ENCODE results near the gene RASGRP4. TPM values are rescaled to one million over a fixed set of nuclear protein-coding genes. Genes with fewer than 3 reads are reported as not detected.
A peak's percentile ranks its signal among the peaks of the same experiment; 100 is the strongest.
"Not testable (repeated sequence)": the region's sequence is repeated elsewhere in the genome, so short reads cannot be mapped to it uniquely, and the experiment has no call there.

The RASGRP4 gene
- total RNA-seq, 1 donor from 2014 or later = 0.64 TPM

DNA sequence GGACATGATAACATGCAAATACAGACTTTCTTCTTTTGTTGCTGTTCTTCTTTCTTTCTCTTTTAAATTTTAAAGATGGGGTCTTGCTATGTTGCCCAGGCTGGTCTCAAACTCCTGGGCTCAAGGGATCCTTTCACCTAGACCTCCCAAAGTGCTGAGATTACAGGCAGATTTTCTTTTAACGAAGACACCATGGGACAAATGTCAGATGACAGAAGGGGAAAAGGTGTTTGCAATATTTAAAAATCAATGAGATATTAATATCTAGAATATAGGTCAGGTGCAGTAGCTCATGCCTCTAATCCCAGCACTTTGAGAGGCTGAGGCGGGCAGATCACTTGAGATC lies 3.8 kb upstream of the RASGRP4 start:
- Histone ChIP-seq H3K9me3 (no peaks in the 10 kb centered on the region), H3K27me3 (peaks cover 8% of the 10 kb centered on the region), H3K36me3 (no peaks in the 10 kb centered on the region), H3K27ac (no peak overlapping the region), H3K4me3 (no peak overlapping the region), H3K4me1 (no peaks in the 10 kb centered on the region)
- intact Hi-C loops (cut with DNase I) = no loop called here
- TF ChIP-seq, protein P1, sequence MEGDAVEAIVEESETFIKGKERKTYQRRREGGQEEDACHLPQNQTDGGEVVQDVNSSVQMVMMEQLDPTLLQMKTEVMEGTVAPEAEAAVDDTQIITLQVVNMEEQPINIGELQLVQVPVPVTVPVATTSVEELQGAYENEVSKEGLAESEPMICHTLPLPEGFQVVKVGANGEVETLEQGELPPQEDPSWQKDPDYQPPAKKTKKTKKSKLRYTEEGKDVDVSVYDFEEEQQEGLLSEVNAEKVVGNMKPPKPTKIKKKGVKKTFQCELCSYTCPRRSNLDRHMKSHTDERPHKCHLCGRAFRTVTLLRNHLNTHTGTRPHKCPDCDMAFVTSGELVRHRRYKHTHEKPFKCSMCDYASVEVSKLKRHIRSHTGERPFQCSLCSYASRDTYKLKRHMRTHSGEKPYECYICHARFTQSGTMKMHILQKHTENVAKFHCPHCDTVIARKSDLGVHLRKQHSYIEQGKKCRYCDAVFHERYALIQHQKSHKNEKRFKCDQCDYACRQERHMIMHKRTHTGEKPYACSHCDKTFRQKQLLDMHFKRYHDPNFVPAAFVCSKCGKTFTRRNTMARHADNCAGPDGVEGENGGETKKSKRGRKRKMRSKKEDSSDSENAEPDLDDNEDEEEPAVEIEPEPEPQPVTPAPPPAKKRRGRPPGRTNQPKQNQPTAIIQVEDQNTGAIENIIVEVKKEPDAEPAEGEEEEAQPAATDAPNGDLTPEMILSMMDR (IDR thresholded peaks at IDR 0.05) = no peak
- no peak for DNase-seq (ENCODE audit: low spot score in 2 of 2)

DNA sequence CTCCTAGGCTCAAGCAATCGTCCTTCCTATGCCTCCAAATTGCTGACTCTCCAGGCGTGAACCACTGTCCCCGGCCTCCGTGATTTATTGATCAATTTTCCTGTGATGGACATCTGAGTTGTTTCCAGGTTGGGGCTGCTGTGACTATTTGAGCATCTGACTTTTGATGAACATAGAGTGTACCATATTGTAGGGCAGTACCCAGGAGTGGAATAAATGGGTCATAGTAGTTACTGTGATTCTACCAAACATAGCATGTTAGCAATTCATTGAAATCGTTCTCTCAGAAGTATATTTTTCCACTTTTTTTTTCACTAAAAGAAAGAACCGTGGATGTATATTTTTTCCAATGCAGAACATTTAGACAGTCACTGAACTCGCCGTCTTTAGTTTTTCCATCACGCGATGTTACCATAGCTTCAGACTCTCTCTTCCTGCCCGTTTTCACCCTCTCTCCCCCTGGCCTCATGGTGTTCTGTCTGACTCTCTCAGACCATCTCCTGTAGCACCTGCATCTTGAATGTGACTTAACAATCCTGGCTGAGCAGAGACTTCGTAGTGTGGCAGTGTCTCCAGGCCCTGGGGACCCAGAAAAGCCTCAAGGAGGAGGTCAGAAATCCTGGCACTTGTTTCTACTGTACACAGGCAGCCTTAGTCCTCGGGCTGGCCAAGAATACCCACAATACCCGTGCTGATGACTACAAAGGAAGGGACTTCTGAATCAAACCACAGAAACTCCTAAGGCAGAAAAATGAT lies 3.2 kb upstream of the RASGRP4 start:
- TF ChIP-seq, protein P1 (IDR thresholded peaks at IDR 0.05) = no peak
- no peak for DNase-seq (ENCODE audit: low spot score in 2 of 2)
- Histone ChIP-seq H3K9me3 (no peaks in the 10 kb centered on the region), H3K27ac (no peak overlapping the region), H3K27me3 (peaks cover 5% of the 10 kb centered on the region), H3K4me3 (no peak overlapping the region), H3K36me3 (no peaks in the 10 kb centered on the region), H3K4me1 (no peaks in the 10 kb centered on the region)
- intact Hi-C loops (cut with DNase I) = no loop called here

DNA sequence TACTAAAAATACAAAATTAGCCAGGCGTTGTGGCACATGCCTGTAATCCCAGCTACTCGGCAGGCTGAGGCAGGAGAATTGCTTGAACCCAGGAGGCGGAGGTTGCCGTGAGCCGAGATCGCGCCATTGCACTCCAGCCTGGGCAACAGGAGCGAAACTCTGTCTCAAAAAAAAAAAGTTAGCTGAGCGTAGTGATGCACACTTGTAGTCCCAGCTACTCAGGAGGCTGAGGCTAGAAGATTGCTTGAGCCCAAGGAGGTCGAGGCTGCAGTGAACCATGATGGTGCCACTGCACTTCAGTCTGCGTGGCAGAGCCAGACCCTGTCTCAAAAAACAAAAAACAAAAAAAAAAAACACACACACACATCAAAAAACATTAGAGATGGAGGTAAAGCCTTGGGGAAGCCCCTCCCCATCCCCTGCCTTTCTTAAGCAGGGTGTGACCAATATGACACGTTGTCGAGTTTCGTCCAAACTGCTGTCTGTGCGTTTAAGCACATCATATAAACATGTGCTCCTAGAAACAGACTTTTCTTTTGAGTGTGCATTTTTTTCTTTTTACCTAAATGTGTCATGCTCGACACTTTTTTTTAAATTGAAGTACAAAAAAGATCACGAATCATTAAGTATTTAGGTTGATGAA lies 1.1 kb upstream of the RASGRP4 start:
- H3K9me3 ChIP-seq; H3K4me1 ChIP-seq; H3K36me3 ChIP-seq; H3K27me3 ChIP-seq; intact Hi-C loops (cut with DNase I); H3K27ac ChIP-seq; DNase-seq (ENCODE audit: low spot score in 2 of 2); H3K4me3 ChIP-seq: not testable (repeated sequence)

DNA sequence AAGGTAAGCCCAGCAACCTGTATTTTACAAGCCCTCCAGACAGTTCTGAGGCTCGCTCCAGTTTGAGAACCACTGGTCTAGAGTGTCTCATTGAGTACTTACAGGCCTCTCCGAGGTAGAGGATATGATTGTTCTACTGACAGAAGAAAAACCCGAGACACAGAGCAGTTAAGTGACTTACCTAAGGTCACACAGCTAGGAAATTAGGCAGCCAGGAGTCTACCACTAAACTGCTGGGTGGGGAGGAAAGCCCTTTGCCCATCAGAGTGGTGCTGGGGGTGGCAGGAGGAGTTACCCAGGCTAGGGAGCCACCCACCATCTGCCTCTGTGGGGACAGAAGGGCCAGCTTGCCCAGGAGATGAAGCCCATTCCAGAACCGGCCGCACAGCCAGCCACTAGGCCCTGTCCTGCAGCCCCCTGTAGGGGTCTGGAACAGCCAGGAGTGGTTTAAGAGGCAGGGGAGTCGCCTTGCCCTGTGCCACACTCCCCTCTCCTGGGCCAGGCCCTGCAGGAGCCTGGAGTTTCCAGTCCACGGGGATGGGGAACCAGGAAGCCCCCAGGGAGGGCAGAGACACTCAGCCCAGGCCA lies 703 bp downstream of the RASGRP4 start:
- Histone ChIP-seq H3K36me3 (no peaks in the 10 kb centered on the region), H3K27me3 (no peaks in the 10 kb centered on the region), H3K27ac (no peak overlapping the region), H3K4me3 (peak overlapping the region in 1 of 2 donors; percentile 35), H3K4me1 (no peaks in the 10 kb centered on the region), H3K9me3 (no peaks in the 10 kb centered on the region)
- TF ChIP-seq, protein P1 (IDR thresholded peaks at IDR 0.05) = no peak
- intact Hi-C loops (cut with DNase I) = no loop called here
- no peak for DNase-seq (ENCODE audit: low spot score in 2 of 2)

DNA sequence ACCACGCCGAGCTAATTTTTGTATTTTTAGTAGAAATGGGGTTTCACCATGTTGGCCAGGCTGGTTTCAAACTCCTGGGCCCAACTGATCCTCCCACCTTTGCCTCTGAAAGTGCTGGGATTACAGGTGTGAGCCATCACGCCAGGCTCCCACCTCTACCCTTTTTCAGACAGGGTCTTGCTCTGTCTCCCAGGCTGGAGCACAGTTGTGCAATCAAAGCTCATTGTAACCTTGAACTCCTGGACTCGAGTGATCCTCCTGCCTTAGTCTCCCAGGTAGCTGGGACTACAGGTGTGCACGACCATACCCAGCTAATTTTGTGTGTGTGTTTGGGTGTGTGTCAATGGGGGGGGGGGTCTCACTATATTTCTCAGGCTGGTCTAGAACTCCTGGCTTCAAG lies 1.7 kb downstream of the RASGRP4 start:
- Histone ChIP-seq H3K4me1 (no peaks in the 10 kb centered on the region), H3K9me3 (no peaks in the 10 kb centered on the region), H3K27ac (no peak overlapping the region), H3K4me3 (no peak overlapping the region), H3K27me3 (no peaks in the 10 kb centered on the region), H3K36me3 (no peaks in the 10 kb centered on the region)
- intact Hi-C loops (cut with DNase I) = no loop called here
- TF ChIP-seq, protein P1 (IDR thresholded peaks at IDR 0.05) = no peak
- DNase-seq (ENCODE audit: low spot score in 2 of 2) = no peak

DNA sequence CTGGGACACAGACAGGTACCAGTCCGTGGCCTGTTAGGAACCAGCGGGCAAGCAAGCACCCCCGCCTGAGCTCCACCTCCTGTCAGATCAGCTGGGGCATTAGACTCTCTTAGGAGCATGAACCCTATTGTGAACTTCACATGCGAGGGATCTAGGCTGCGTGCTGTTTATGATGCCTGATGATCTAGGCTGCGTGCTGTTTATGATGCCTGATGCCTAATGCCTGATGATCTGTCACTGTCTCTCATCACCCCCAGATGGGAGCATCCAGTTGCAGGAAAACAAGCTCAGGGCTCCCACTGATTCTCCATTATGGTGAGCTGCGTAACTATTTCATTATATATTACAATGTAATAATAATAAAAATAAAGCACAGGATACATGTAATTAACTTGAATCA lies 3.6 kb downstream of the RASGRP4 start:
- no peak for DNase-seq (ENCODE audit: low spot score in 2 of 2)
- Histone ChIP-seq H3K4me3 (no peak overlapping the region), H3K9me3 (no peaks in the 10 kb centered on the region), H3K27ac (no peak overlapping the region), H3K27me3 (no peaks in the 10 kb centered on the region), H3K36me3 (no peaks in the 10 kb centered on the region), H3K4me1 (peaks cover 0 to 4% of the 10 kb centered on the region in 2 donors)
- intact Hi-C loops (cut with DNase I) = no loop called here
- TF ChIP-seq, protein P1 (IDR thresholded peaks at IDR 0.05) = no peak
